Endothelial cell of umbilical vein (primary cell): Measurements from ENCODE around the gene P2RX1. TPM values are rescaled to one million over a fixed set of nuclear protein-coding genes. Genes with fewer than 3 reads are reported as not detected.

Experiments used
- BruUV-seq: library from RNA; stranded (reverse); fragments of 400-500 nt; replicated peaks from 2 replicates; lab custom pipeline; 2021; lab: Mats Ljungman, UMichigan
- CTCF ChIA-PET: fragments of 300-600, 350-600 bp; sonication (Branson Sonifier 250); formaldehyde crosslinking; loops from one replicate; lab custom pipeline; 2021; ENCODE audit warnings: antibody characterized with exemption, inconsistent platforms; lab: Charles Lee
- POLR2A ChIA-PET: fragments of 300-600, 350-600 bp; sonication (Branson Sonifier 250); formaldehyde crosslinking; loops from one replicate; lab custom pipeline; 2021; ENCODE audit warnings: antibody characterized with exemption, inconsistent platforms; lab: Charles Lee
- DNase-seq: peaks from one replicate; pipeline ENCODE4 v3.0.0-alpha.2; 2011; ENCODE audit warnings: low read depth, low spot score
- FAIRE-seq: peaks from 2 replicates; lab custom pipeline; 2011; peaks lifted over from hg19 to GRCh38; lab: Jason Lieb, UNC
- H2AFZ ChIP-seq: 2 replicates; pipeline ENCODE4 v1.6.0; 2012; ENCODE audit warnings: low read depth, low read length, control low read depth, inconsistent platforms
- H3K27ac ChIP-seq: 2 replicates; pipeline ENCODE4 v1.5.1; 2011; ENCODE audit warnings: low read depth, mild to moderate bottlenecking, control low read depth, low read length, moderate library complexity; ENCODE audit not compliant: insufficient read depth
- H3K27me3 ChIP-seq, 2 experiments: 2 replicates each; pipeline versions ENCODE4 v1.6.0 to v1.6.1; 2011; ENCODE audit warnings: low read length in 2 of 2, mixed read lengths in 1 of 2; ENCODE audit not compliant: control insufficient read depth in 2 of 2, insufficient read depth in 2 of 2
- H3K36me3 ChIP-seq, 2 experiments: 2 replicates in 1 of 2; 3 replicates in 1 of 2; pipeline ENCODE4 v1.5.1; 2011; ENCODE audit warnings: low read length in 2 of 2, mild to moderate bottlenecking in 1 of 2, moderate library complexity in 1 of 2; ENCODE audit not compliant: control insufficient read depth in 2 of 2, insufficient read depth in 2 of 2; ENCODE audit errors: extremely low read depth in 1 of 2
- H3K4me1 ChIP-seq: 3 replicates; pipeline ENCODE4 v1.5.1; 2011; ENCODE audit warnings: mild to moderate bottlenecking, low read length; ENCODE audit not compliant: control insufficient read depth, insufficient read depth; ENCODE audit errors: extremely low read depth
- H3K4me2 ChIP-seq: 2 replicates; pipeline ENCODE4 v1.6.1; 2011; ENCODE audit warnings: low read length, control low read depth, mixed read lengths; ENCODE audit not compliant: insufficient read depth
- H3K4me3 ChIP-seq, 3 experiments: fragments of 200-600 bp in 1 of 3; sonication (generic), shearing (Covaris generic) in 1 of 3; replicated peaks in 1 of 3; 2 replicates each; pipeline ENCODE4 v1.5.1; 2011 to 2016; ENCODE audit warnings: control low read depth in 3 of 3, low read length in 3 of 3, mild to moderate bottlenecking in 2 of 3, inconsistent platforms in 1 of 3, low read depth in 1 of 3, moderate library complexity in 1 of 3; ENCODE audit not compliant: insufficient read depth in 1 of 3
- H3K79me2 ChIP-seq: 2 replicates; pipeline ENCODE4 v1.6.0; 2012; ENCODE audit warnings: low read length, inconsistent platforms; ENCODE audit not compliant: control insufficient read depth, insufficient read depth
- H3K9ac ChIP-seq: replicated peaks from 2 replicates; pipeline ENCODE3; 2011; ENCODE audit warnings: low read length, control low read depth; ENCODE audit not compliant: insufficient read depth; ENCODE audit errors: extremely low read depth
- H3K9me1 ChIP-seq: replicated peaks from 3 replicates; pipeline ENCODE4 v1.6.0; 2011; ENCODE audit warnings: mild to moderate bottlenecking, low read length; ENCODE audit not compliant: control insufficient read depth, insufficient read depth; ENCODE audit errors: extremely low read depth
- H3K9me3 ChIP-seq: replicated peaks from 2 replicates; pipeline ENCODE4 v1.5.1; 2012; ENCODE audit warnings: low read length, inconsistent platforms; ENCODE audit not compliant: control insufficient read depth, insufficient read depth
- H4K20me1 ChIP-seq: replicated peaks from 2 replicates; pipeline ENCODE3; 2011; ENCODE audit warnings: mild to moderate bottlenecking, low read length; ENCODE audit not compliant: control insufficient read depth, insufficient read depth; ENCODE audit errors: extremely low read depth
- CTCF ChIP-seq, 2 donors: IDR thresholded peaks; 1 replicate in 1 of 2; 2 replicates in 1 of 2; pipeline ENCODE4 v1.5.1; 2011; ENCODE audit warnings: low read length in 2 of 2, mild to moderate bottlenecking in 2 of 2, moderate library complexity in 2 of 2, control low read depth in 1 of 2, inconsistent platforms in 1 of 2, low read depth in 1 of 2; ENCODE audit not compliant: insufficient read depth in 1 of 2; ENCODE audit errors: extremely low read depth in 1 of 2
- EZH2 ChIP-seq: IDR thresholded peaks from 2 replicates; pipeline ENCODE4 v1.6.1; 2012; ENCODE audit warnings: borderline replicate concordance, low read depth, mild to moderate bottlenecking, moderate library complexity, low read length, inconsistent platforms; ENCODE audit not compliant: severe bottlenecking
- FOS ChIP-seq: IDR thresholded peaks from 2 replicates; pipeline ENCODE4 v1.6.1; 2011; ENCODE audit warnings: mild to moderate bottlenecking, low read length, moderate library complexity, borderline replicate concordance; ENCODE audit not compliant: insufficient read depth
- GATA2 ChIP-seq: IDR thresholded peaks from 2 replicates; pipeline ENCODE4 v1.7.0; 2011; ENCODE audit warnings: low read depth, mild to moderate bottlenecking, moderate library complexity, mixed read lengths, low read length; ENCODE audit not compliant: insufficient read length, insufficient read depth
- JUN ChIP-seq: IDR thresholded peaks from 2 replicates; pipeline ENCODE4 v1.6.1; 2011; ENCODE audit warnings: borderline replicate concordance, low read depth; ENCODE audit not compliant: insufficient read length, insufficient read depth
- MYC ChIP-seq: IDR thresholded peaks from one replicate; pipeline ENCODE4 v1.6.1; 2011; ENCODE audit warnings: mild to moderate bottlenecking, low read depth, low read length
- POLR2A ChIP-seq: IDR thresholded peaks from 2 replicates; pipeline ENCODE4 v1.6.1; 2012; ENCODE audit warnings: low read depth, mild to moderate bottlenecking, control low read depth, low read length
- POLR2AphosphoS5 ChIP-seq: IDR thresholded peaks from 2 replicates; pipeline ENCODE4 v1.6.1; 2012; ENCODE audit warnings: low read depth, mild to moderate bottlenecking, control low read depth, low read length, moderate library complexity; ENCODE audit not compliant: insufficient read depth
- dilution Hi-C: fragments of 300-500 bp; cut with MboI; formaldehyde crosslinking; loops from one replicate; pipeline ENCODE4 v1.15.0; 2019; ENCODE audit warnings: low sequenced_read_pairs; ENCODE audit not compliant: extremely low pct_ligation_motif_present
- intact Hi-C: fragments of 100-400 bp; cut with micrococcal nuclease; formaldehyde crosslinking; loops from one replicate; pipeline ENCODE4 v1.10.0; 2022
- polyA plus RNA-seq, 4 experiments: library from polyadenylated mRNA; depleted of rRNA in 3 of 4; stranded (reverse) in 3 of 4; unstranded in 1 of 4; fragments of >200 nt; gene quantifications; 2 replicates each; pipeline versions ENCODE4 v1.2.1 to v1.2.3, GENCODE V29; 2011 to 2012; ENCODE audit warnings: missing spikeins in 1 of 4
- total RNA-seq: library from RNA; stranded (reverse); gene quantifications from 2 replicates; pipeline ENCODE4 v1.2.3, GENCODE V29; 2021
- TF ChIP-seq, protein P1 (sequence below): IDR thresholded peaks from 2 replicates; pipeline ENCODE4 v1.6.1; 2011; ENCODE audit not compliant: insufficient read depth, insufficient read length

Gene P2RX1
- total and polyA plus RNA-seq, 2 donors (not counting 3 experiments of a cell fraction or from before 2014, with no cell fraction given): not detected

GRCh38 chr17:3904501-3904900, 11.8 kb downstream of the P2RX1 start:
- intact Hi-C loops: no loop called here
- Histone ChIP-seq H3K79me2 (no peaks in the 10 kb centered on the region), H3K27ac (no peak overlapping the region), H4K20me1 (no peaks in the 10 kb centered on the region), H3K4me3 (no peak overlapping the region), H3K9me3 (no peaks in the 10 kb centered on the region), H3K4me1 (no peaks in the 10 kb centered on the region), H3K9ac (no peak overlapping the region), H2AFZ (no peak overlapping the region), H3K36me3 (no peaks in the 10 kb centered on the region), H3K4me2 (no peak overlapping the region), H3K9me1 (no peaks in the 10 kb centered on the region), H3K27me3 (no peaks in the 10 kb centered on the region)
- FAIRE-seq: no peak
- no TSS peak for BruUV-seq
- POLR2A ChIA-PET: no interaction called here
- TF ChIP-seq MYC (no peak), POLR2A (no peak), CTCF (IDR thresholded peaks at IDR 0.05; ENCODE audit: extremely low read depth in 1 of 2, insufficient read depth in 1 of 2, low read depth in 1 of 2, low read length in 2 of 2) (no peak), GATA2 (no peak), POLR2AphosphoS5 (no peak), EZH2 (no peak), JUN (no peak), FOS (no peak)
- TF ChIP-seq, protein P1, sequence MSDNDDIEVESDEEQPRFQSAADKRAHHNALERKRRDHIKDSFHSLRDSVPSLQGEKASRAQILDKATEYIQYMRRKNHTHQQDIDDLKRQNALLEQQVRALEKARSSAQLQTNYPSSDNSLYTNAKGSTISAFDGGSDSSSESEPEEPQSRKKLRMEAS: no peak
- dilution Hi-C loops: no loop called here
- no peak for DNase-seq
- CTCF ChIA-PET: interaction anchor here (5.0 kb wide), 1 partner anchor 9 kb away, joined by 39 read pairs; no protein-coding TSS in a partner anchor
